Measurements from ENCODE around the gene MATN1.

Gene MATN1

DNA sequence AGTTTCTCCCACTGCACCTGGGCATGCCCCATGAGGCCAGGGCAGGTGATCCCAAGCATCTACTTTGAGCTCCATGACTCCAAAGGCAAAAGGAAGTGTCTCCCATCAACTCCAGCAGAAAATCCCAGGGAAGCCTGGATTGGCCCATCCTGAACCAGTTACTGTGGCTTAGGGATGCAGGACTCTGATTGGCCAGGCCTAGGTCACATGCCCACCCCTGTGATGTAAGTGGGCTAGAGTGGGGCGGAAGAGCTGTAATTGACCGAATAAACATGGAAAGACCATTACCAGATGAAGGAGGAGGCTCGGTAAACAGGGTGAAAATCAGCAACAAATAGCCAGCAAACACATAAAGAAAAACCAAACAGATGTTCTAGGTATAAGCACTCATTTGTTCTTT lies 45.2 kb downstream of the MATN1 start:
- DNase-seq, result no peak

DNA sequence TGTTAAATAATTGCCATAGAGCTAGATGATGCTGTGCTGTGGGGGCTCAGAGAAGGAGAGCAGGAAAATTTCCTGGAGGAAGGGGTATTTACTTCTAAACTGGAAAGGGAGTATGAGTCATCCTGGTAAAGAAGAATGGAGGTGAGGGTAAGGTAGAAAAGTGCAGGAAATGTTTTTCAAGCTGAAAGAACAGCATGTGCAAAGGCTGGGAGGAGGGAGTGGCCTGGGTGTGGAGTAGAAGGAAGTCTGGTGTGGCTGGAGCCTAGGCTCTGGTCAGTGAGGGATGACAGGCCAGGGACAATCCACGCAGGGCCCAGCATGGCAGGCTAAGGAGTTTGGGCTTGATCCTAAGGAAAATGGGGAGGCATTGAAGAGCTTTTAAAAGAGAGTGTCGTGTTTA lies 45.9 kb downstream of the MATN1 start:
- DNase-seq, result no peak

DNA sequence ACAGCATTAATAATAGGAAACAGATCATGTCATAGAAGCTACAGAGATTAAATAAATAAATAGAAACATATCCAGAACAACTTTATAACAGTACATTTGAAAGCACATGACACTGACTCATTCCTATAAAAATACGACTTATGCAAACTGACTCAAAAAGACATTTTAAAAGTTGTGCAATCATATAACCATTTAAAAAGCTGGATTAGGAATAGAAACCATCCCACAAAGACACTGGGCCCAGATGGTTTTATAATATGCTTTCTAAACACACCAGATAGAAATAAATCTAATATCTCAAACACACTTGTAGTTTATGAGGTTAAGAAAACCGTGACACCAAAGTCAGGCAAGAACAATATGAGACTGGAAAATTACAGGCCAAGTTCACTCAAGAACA lies 47.6 kb downstream of the MATN1 start:
- DNase-seq, result no peak

DNA sequence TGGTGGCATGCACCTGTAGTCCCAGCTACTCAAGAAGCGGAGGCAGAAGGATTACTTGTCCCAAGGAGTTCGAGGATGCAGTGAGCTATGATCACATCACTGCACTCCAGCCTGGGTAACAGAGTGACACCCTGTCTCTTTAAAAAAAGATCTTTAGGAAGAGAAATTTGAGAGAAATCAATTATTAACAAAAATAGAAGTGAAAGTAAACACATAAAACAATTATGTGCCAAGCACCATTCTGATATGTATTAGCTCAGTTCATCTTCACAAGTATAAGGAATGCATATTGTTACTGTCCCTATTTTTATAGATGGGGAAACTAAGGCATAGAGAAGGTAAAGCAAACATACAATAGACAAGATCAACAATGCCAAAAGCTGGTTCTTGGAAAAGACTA lies 48.1 kb downstream of the MATN1 start:
- no peak for DNase-seq

DNA sequence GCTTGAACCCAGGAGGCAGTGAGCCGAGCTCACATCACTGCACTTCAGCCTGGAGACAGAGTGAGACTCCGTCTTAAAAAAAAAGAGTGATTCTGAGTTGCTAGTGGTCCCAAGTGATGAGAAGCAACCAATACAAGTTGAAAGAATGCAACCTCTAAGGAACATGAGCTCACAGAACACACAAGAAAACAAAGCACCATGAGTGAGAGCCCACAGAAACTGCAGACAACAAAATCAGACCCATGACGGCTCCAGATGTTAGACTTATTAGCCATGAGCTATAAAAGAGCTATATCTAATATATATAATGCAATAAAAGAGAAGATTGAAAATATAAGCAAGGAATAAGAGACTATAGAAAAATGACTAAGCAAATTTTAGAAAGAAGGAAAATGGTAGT lies 50.0 kb downstream of the MATN1 start:
- no peak for DNase-seq

DNA sequence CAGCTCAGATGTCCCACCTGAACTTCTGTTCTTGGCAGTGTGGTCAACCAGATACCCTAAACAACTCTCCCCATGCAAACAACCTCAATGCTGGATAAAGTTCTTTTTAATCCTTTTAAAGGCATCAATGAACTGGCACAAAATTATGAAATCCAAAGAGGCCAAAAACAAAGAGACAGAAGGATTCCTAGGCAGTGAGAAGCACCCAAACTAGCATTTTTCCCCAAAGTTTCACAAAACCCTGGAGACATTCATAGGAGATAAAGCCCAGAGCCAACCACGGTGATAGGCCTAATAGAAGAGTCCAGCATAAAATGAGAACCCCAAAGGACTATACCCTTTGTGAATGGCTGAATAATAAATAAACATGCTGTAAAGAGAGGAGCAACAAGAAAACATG lies 50.7 kb downstream of the MATN1 start:
- no peak for DNase-seq

DNA sequence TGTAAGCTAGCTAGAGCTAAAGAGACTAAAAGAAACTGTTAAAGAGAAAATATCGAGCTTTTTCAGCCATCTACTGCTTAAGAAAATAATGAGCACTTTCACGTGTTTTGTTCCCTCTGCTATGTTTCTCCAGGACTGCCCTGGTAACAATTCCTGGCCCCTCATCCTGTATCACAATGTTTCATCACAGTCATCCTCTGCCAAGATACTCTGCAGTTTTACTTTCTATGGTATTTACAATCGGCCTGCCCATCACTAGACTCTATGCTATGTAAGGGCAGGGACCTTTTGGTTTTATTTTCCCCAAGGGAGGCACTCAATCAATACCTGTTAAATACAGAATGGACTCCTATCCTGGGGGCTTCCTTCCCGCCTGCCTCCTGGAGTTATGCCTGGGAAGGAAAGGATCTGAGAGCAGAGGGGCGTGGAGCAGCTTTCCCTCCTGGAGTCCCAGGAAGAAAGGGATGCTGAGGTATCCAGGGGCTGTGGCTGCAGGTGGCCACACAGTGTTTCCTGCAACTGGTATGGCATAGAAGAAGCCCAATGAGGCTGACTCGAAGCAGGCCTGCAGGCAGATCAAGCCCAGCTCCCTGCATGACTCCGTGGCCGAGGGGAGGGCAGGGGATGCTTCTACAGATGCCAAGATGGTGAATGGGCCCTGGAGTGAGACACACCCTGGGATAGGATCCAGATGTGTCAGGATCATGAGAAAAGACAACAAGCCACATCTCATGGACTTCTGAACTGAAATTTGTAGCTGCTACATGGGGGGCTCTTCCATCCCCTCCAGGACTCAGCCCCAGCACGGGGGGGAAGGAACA lies 52.9 kb downstream of the MATN1 start:
- DNase-seq, result no peak

DNA sequence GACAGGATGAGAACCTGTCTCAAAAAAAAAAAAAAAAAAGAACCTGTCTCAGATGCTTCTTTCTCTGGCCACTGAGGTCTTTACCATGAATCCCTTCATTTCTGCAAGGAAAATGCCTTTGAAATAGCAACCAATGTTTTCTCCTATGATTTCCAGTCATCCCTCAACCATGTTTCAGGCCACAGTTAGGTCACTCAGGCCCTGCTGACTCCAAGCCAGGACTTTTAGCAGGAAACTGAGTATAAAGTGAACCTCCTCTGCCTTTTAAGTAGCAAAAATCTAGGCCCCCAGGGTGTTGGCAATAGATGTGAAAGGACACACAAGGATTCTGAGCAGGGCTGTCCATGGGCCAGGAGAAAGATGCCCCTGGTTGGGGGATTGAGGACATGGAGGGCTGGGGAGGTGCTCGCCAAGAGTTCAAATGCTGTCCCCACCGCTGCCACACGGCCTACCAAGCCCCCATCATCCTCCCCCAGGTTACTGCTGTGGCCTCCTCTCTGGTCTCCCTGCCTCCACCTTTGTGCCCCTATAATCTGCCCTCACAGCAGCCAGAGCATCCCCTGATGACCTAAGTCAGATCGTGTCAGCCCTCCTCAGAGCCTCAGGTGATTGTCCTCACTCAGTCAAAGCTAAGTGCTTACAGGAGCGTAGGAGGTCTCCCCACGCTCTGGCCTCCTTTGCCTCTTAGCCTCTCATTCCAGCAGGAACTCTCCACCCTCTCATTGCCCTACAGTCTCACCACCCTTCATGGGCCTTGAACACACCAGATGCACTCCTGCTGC lies 54.6 kb downstream of the MATN1 start:
- no peak for DNase-seq

DNA sequence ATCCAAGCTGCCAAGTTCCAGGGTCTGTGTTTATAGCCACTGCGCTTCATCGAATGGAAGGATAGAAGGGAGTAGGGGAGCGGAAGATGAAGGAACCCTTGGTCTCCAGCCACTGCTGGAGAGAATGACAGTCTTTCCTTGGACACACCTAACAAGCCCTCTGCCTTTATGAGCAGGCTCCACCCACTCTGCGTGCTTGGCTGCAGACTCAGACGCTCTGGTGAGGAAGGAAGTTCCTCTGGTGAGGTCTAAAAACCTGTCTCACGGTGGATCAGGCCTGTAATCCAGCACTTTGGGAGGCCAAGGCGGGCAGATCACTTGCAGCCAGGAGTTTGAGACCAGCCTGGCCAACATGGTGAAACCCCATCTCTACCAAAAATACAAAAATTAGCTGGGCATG lies 55.4 kb downstream of the MATN1 start:
- peak; percentile 45 for DNase-seq

DNA sequence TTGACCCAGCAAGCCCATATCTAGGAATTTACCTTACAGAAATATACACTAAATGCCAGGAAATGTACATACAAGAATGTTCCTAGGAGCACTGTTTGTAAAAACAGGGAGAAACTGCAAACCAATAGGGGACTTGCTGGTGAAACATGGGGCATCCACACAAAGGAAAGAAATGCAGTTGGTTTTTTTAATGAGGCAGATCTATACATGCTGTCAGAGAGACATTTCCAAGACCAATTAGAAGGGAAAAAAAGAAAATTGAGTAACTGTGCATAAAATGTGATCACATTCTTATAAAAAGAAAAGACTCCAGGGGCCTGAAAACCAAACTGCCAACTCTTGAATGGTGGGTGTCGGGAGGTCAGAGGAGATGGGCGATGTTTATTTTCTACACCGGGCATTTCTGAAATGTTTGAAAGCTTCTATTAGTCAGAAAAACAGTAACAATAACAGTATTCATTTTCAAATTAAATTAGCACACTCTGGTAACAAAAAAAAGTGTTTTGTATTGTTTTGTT lies 56.6 kb downstream of the MATN1 start:
- DNase-seq, result no peak

DNA sequence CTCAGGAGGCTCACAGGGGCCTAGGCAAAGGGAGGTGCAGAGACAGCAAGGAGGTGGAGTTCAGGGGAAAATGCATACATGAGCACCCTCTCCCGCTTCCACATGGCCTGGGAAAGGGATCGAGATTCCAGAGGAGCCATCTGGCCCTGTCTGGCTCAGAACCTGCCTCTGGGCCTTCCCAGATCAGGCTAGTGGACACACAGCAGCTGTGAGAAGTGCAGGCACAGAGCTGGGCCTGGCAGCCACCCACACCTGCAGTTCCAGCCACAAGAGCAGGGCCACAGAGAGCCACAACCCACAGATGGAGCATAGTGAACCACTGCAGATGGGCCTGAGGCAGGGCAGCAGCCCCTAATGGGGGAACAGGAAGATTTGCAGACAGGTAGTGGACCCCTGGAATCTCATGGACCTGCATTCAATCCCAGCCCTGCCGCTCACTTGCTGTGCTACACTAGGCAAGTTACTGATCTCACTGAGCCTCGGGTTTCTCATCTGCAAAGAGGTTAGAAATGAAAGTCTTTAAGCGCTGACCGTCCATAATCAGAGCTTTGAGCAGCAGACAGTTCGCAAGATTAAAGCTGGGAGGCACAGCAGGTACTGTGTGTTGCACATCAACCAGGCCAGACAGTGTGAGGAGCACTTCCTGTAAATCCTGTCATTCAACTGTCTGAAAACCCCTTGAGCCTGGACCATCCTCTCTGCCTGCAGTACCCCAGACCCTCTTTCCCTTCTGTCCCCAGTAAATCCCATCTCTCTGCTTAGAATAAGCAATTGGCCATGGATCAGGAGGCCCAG lies 58.0 kb downstream of the MATN1 start:
- DNase-seq, result peak; percentile 43

DNA sequence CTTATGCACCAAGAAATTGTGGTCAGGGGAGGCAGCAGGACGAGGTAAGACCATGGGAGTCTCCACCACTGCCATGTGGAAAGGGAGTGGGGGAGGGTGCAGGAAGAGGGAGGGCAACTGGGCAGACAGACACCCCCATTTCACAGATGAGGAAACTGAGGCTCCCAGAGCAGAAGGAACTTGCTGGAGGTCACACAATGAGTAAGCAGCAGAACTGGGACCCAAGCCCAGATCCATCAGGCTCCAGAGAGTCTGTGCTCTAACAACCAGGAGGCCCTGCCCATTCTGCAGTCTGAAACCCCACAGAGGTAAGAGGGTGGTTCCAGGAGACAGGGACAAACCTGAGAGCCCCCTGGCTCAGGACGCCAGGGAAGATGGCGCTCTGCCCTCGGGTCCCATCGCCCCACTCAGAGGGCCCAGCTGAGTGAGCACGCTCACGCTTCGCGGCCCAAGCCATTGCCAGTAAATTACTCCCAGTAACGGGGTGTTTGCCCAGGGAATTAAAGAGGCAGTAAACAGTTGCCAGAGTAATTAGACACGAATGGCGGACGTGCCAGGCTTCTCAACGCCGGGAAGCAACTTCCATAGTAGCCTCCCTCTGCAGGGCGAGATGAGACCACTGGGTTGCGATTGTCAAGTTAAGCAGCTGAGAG lies 59.2 kb downstream of the MATN1 start:
- DNase-seq, result no peak

DNA sequence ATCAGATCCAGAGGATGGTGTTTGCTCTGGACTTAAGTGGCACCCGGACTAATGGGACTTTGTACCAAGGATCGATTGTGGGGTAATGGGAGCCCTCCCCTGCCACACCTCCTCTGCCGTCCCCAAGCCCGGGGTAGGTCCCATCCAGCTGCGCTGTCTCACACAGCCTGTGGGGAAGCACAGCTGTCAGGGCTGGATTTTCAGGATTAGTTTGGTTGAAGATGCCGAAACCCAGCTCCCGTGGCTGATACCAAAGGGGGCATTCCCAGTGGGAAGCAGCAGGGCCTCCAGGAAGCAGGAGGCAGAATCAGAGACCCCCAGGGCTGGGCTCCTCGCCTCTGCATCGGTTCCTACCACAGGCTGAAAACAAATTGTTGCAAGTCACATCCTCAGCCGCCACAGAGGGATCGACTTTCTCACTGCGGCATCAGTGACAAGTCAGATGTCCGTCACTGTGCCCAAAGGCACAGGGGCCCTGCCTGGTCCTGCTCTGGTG lies 59.7 kb downstream of the MATN1 start:
- DNase-seq, result no peak

DNA sequence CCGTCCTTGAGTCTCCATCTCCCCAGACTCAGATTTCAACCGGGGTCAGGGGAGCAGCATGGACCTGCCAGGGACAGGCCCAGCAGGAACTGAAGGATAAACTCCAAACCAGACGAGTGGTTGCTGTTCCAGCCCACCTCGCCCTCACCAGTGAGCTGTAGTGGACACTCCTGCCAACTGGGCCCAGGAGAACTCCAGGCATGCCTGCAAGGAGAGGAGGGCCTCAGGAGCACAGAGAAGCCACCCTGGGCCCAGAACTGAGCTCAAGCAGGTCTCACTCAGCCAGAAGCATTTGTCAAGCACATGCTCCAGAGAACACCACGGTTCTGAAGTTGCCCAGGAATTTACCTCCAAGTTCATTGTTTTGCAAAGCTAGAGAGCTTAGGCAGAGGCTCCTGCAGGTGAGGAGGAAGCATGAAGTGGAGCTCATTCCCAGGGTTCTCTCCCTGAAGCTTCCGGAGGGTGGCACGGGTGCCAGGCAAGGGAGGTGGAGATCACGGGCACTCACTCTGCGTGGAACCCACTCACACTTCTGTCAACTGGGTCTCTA lies 61.0 kb downstream of the MATN1 start:
- DNase-seq, result no peak

DNA sequence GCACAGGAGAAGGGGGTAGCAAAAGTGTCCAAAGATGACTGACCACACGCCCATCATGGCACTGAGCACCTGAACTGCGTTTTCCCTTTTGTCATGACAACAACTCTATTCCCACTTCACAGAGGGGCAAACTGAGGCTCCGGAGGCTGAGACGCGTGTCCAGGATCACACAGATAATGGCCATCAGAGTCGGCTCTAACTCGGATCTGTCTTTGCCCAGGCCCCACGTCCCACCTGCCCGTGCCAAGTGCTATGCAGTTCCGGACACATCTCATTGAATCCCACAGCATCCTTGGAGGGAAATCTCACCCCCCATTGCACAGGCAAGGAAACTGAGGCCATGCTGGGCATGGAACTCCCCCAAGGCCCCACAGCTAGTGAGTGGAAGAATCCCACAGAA lies 62.1 kb downstream of the MATN1 start:
- no peak for DNase-seq

Measured in right forelimb (tissue), 1 donor.